GM18507 (cell line): ENCODE measurements around the gene CMIP.
"Not testable (repeated sequence)": the region's sequence is repeated elsewhere in the genome, so short reads cannot be mapped to it uniquely, and the experiment has no call there.

Experiments used
- DNase-seq: peaks from one replicate; pipeline ENCODE4 v3.0.0; 2011; ENCODE audit warnings: low read depth; ENCODE audit not compliant: insufficient read length; ENCODE audit errors: extremely low spot score
- FAIRE-seq: peaks from 2 replicates; lab custom pipeline; 2011; peaks lifted over from hg19 to GRCh38; lab: Jason Lieb, UNC

The CMIP gene

GRCh38 chr16:81522108-81522701 is 77.6 kb downstream of the CMIP start:
- FAIRE-seq, result no peak
- no peak for DNase-seq

GRCh38 chr16:81522851-81523250 is 78.2 kb downstream of the CMIP start:
- DNase-seq, FAIRE-seq: not testable (repeated sequence)

- FAIRE-seq (no peak), DNase-seq (no peak)
These were observed 78.9 kb downstream of the CMIP start for GRCh38 chr16:81523387-81524115.

GRCh38 chr16:81524382-81524781 is 79.8 kb downstream of the CMIP start:
- FAIRE-seq (no peak), DNase-seq (no peak)

- FAIRE-seq, DNase-seq: not testable (repeated sequence)
These were observed 80.3 kb downstream of the CMIP start for GRCh38 chr16:81524885-81525284.

GRCh38 chr16:81526199-81526598 is 81.6 kb downstream of the CMIP start:
- FAIRE-seq (no peak), DNase-seq (no peak)

- FAIRE-seq (no peak), DNase-seq (no peak)
These were observed 82.3 kb downstream of the CMIP start for GRCh38 chr16:81526935-81527334.

GRCh38 chr16:81527477-81528178 is 83.0 kb downstream of the CMIP start:
- DNase-seq (no peak), FAIRE-seq (no peak)

GRCh38 chr16:81528256-81528655 is 83.6 kb downstream of the CMIP start:
- FAIRE-seq, result no peak
- DNase-seq, result no peak

- DNase-seq, result no peak
- FAIRE-seq, result no peak
These were observed 85.7 kb downstream of the CMIP start for GRCh38 chr16:81530296-81530721.

GRCh38 chr16:81530814-81531213 is 86.2 kb downstream of the CMIP start:
- DNase-seq (no peak), FAIRE-seq (no peak)

- no peak for FAIRE-seq
- no peak for DNase-seq
These were observed 86.8 kb downstream of the CMIP start for GRCh38 chr16:81531419-81531821.

GRCh38 chr16:81532491-81533174 is 88.0 kb downstream of the CMIP start:
- FAIRE-seq (no peak), DNase-seq (no peak)

- FAIRE-seq, result no peak
- no peak for DNase-seq
These were observed 88.5 kb downstream of the CMIP start for GRCh38 chr16:81533175-81533507.

- FAIRE-seq, result no peak
- DNase-seq, result no peak
These were observed 91.2 kb downstream of the CMIP start for GRCh38 chr16:81535679-81536360.

GRCh38 chr16:81536648-81537047 is 92.0 kb downstream of the CMIP start:
- FAIRE-seq, result no peak
- no peak for DNase-seq

- DNase-seq, result no peak
- FAIRE-seq, result no peak
These were observed 93.3 kb downstream of the CMIP start for GRCh38 chr16:81537721-81538561.

- no peak for FAIRE-seq
- no peak for DNase-seq
These were observed 94.6 kb downstream of the CMIP start for GRCh38 chr16:81539009-81539758.
